ENCODE measurements around the gene SAG. TPM values are rescaled to one million over a fixed set of nuclear protein-coding genes. Genes with fewer than 3 reads are reported as not detected.

The SAG gene
- total RNA-seq, 2 donors from 2014 or later: not detected

GRCh38 chr2:233281992-233282603 lies 25.5 kb upstream of the SAG start:
- ATAC-seq: no peak
- no peak for DNase-seq
- intact Hi-C loops (cut with DNase I, micrococcal nuclease): no loop called here

- intact Hi-C loops (cut with DNase I, micrococcal nuclease): no loop called here
Observed at GRCh38 chr2:233285921-233286320, 21.7 kb upstream of the SAG start.

GRCh38 chr2:233287871-233288270 lies 19.7 kb upstream of the SAG start:
- DNase-seq (no peak), ATAC-seq (no peak)
- intact Hi-C loops (cut with DNase I, micrococcal nuclease): no loop called here

More at GRCh38 chr2:233285921-233286320, 21.7 kb upstream of the SAG start:
- ATAC-seq: no peak
- DNase-seq: no peak

- ATAC-seq: no peak
- DNase-seq: no peak
- intact Hi-C loops (cut with DNase I, micrococcal nuclease): no loop called here
Observed at GRCh38 chr2:233288663-233289062, 19.0 kb upstream of the SAG start.

GRCh38 chr2:233289648-233290047 lies 18.0 kb upstream of the SAG start:
- intact Hi-C loops (cut with DNase I, micrococcal nuclease): no loop called here
- DNase-seq (no peak), ATAC-seq (no peak)

- intact Hi-C loops (cut with DNase I, micrococcal nuclease): no loop called here
- ATAC-seq: no peak
- no peak for DNase-seq
Observed at GRCh38 chr2:233290051-233290845, 17.4 kb upstream of the SAG start.

GRCh38 chr2:233295891-233296290 lies 11.7 kb upstream of the SAG start:
- ATAC-seq (no peak), DNase-seq (no peak)
- intact Hi-C loops (cut with DNase I, micrococcal nuclease): no loop called here

- DNase-seq: no peak
- intact Hi-C loops (cut with DNase I, micrococcal nuclease): no loop called here
- ATAC-seq: peak; percentile 9
Observed at GRCh38 chr2:233297076-233297475, 10.5 kb upstream of the SAG start.

- no peak for ATAC-seq
- intact Hi-C loops (cut with DNase I, micrococcal nuclease): no loop called here
Observed at GRCh38 chr2:233300401-233300800, 7.2 kb upstream of the SAG start.

GRCh38 chr2:233301248-233301647 lies 6.4 kb upstream of the SAG start:
- ATAC-seq: no peak
- no peak for DNase-seq
- intact Hi-C loops (cut with DNase I, micrococcal nuclease): no loop called here

More at GRCh38 chr2:233300401-233300800, 7.2 kb upstream of the SAG start:
- DNase-seq: no peak

- DNase-seq: no peak
- no peak for ATAC-seq
- intact Hi-C loops (cut with DNase I, micrococcal nuclease): no loop called here
Observed at GRCh38 chr2:233301811-233302210, 5.8 kb upstream of the SAG start.

- no peak for ATAC-seq
- intact Hi-C loops (cut with DNase I, micrococcal nuclease): no loop called here
Observed at GRCh38 chr2:233303252-233303651, 4.4 kb upstream of the SAG start.

GRCh38 chr2:233311241-233311926 lies 3.8 kb downstream of the SAG start:
- intact Hi-C loops (cut with DNase I, micrococcal nuclease): no loop called here
- no peak for ATAC-seq

More at GRCh38 chr2:233303252-233303651, 4.4 kb upstream of the SAG start:
- DNase-seq: no peak

GRCh38 chr2:233312874-233313273 lies 5.3 kb downstream of the SAG start:
- ATAC-seq (no peak), DNase-seq (no peak)
- intact Hi-C loops (cut with DNase I, micrococcal nuclease): no loop called here

More at GRCh38 chr2:233311241-233311926, 3.8 kb downstream of the SAG start:
- DNase-seq: no peak

GRCh38 chr2:233314180-233314925 lies 6.7 kb downstream of the SAG start:
- intact Hi-C loops (cut with DNase I, micrococcal nuclease): no loop called here
- DNase-seq (no peak), ATAC-seq (no peak)

GRCh38 chr2:233317196-233317943 lies 9.8 kb downstream of the SAG start:
- intact Hi-C loops (cut with DNase I, micrococcal nuclease): no loop called here
- DNase-seq (no peak), ATAC-seq (no peak)

- intact Hi-C loops (cut with DNase I, micrococcal nuclease): no loop called here
- ATAC-seq (no peak), DNase-seq (no peak)
Observed at GRCh38 chr2:233319256-233319655, 11.6 kb downstream of the SAG start.

- no peak for DNase-seq
- intact Hi-C loops (cut with DNase I, micrococcal nuclease): no loop called here
- no peak for ATAC-seq
Observed at GRCh38 chr2:233320470-233320869, 12.9 kb downstream of the SAG start.

- intact Hi-C loops (cut with DNase I, micrococcal nuclease): no loop called here
- ATAC-seq (peak; percentile 43), DNase-seq (no peak)
Observed at GRCh38 chr2:233321166-233321565, 13.6 kb downstream of the SAG start.

Measured in left colon (tissue), 2 donors.